Mesenchymal stem cell (in vitro differentiated cells and primary cell): ENCODE measurements around the gene MCM8.

Experiments
- DNase-seq: peaks from one replicate; pipeline ENCODE4 v3.0.0-alpha.2; 2013
- H2AFZ ChIP-seq: one replicate; pipeline ENCODE4 v1.6.1; 2013; ENCODE audit warnings: low read depth, mild to moderate bottlenecking, control low read depth, inconsistent platforms, low read length, moderate library complexity
- H2AK5ac ChIP-seq: 2 replicates; pipeline ENCODE4 v1.6.1; 2013; ENCODE audit warnings: low read length, moderate library complexity, mild to moderate bottlenecking, inconsistent platforms; ENCODE audit not compliant: severe bottlenecking
- H2BK120ac ChIP-seq: one replicate; pipeline ENCODE4 v1.6.1; 2013; ENCODE audit warnings: low read depth, mild to moderate bottlenecking, inconsistent platforms, low read length, moderate library complexity
- H2BK12ac ChIP-seq, 2 experiments: one replicate each; pipeline ENCODE4 v1.6.1; 2013; ENCODE audit warnings: inconsistent platforms in 2 of 2, low read length in 2 of 2, mild to moderate bottlenecking in 2 of 2, moderate library complexity in 2 of 2, control low read depth in 1 of 2
- H2BK15ac ChIP-seq: one replicate; pipeline ENCODE4 v1.6.1; 2013; ENCODE audit warnings: mild to moderate bottlenecking, low read depth, inconsistent platforms; ENCODE audit not compliant: poor library complexity, severe bottlenecking
- H2BK5ac ChIP-seq: 2 replicates; pipeline ENCODE4 v1.6.1; 2013; ENCODE audit warnings: low read depth, mild to moderate bottlenecking, low read length, control low read depth, inconsistent platforms; ENCODE audit not compliant: poor library complexity, severe bottlenecking
- H3K14ac ChIP-seq, 2 experiments: one replicate each; pipeline ENCODE4 v1.6.1; 2013; ENCODE audit warnings: inconsistent platforms in 2 of 2, low read length in 2 of 2, control low read depth in 1 of 2, mild to moderate bottlenecking in 1 of 2, moderate library complexity in 1 of 2
- H3K18ac ChIP-seq, 2 experiments: one replicate each; pipeline ENCODE4 v1.6.1; 2013; ENCODE audit warnings: inconsistent platforms in 2 of 2, low read length in 2 of 2, control low read depth in 1 of 2, low read depth in 1 of 2, mild to moderate bottlenecking in 1 of 2
- H3K23ac ChIP-seq, 2 experiments: one replicate each; pipeline ENCODE4 v1.6.1; 2013; ENCODE audit warnings: inconsistent platforms in 2 of 2, low read length in 2 of 2, mild to moderate bottlenecking in 2 of 2, moderate library complexity in 2 of 2, control low read depth in 1 of 2
- H3K27ac ChIP-seq: 2 replicates; pipeline ENCODE4 v1.5.1; 2013; ENCODE audit warnings: mild to moderate bottlenecking, moderate library complexity, low read length, control low read depth, inconsistent platforms; ENCODE audit not compliant: poor library complexity, severe bottlenecking
- H3K27me3 ChIP-seq, 2 experiments: 2 replicates each; pipeline versions ENCODE4 v1.6.1 to v1.7.0; 2013; ENCODE audit warnings: low read length in 2 of 2, mild to moderate bottlenecking in 2 of 2, moderate library complexity in 2 of 2, control low read depth in 1 of 2, inconsistent platforms in 1 of 2; ENCODE audit not compliant: control insufficient read depth in 1 of 2, insufficient read depth in 1 of 2
- H3K36me3 ChIP-seq, 2 experiments: 2 replicates each; pipeline versions ENCODE4 v1.6.1 to v1.7.0; 2013; ENCODE audit warnings: low read length in 2 of 2, control low read depth in 1 of 2, inconsistent platforms in 1 of 2, low read depth in 1 of 2, mild to moderate bottlenecking in 1 of 2; ENCODE audit not compliant: insufficient read depth in 2 of 2, control insufficient read depth in 1 of 2
- H3K4ac ChIP-seq, 2 experiments: one replicate each; pipeline ENCODE4 v1.6.1; 2013; ENCODE audit warnings: inconsistent platforms in 2 of 2, low read length in 2 of 2, mild to moderate bottlenecking in 2 of 2, moderate library complexity in 2 of 2, control low read depth in 1 of 2, low read depth in 1 of 2
- H3K4me1 ChIP-seq: 2 replicates; pipeline ENCODE4 v1.6.1; 2013; ENCODE audit warnings: low read depth, low read length, control low read depth; ENCODE audit not compliant: control insufficient read depth, insufficient read depth
- H3K4me2 ChIP-seq: 2 replicates; pipeline ENCODE4 v1.6.1; 2013; ENCODE audit warnings: low read length, mild to moderate bottlenecking, inconsistent platforms; ENCODE audit not compliant: poor library complexity, severe bottlenecking
- H3K4me3 ChIP-seq, 2 experiments: 2 replicates each; pipeline versions ENCODE4 v1.5.1 to v1.7.0; 2013; ENCODE audit warnings: low read length in 2 of 2, mild to moderate bottlenecking in 2 of 2, control low read depth in 1 of 2, low read depth in 1 of 2; ENCODE audit not compliant: insufficient read depth in 1 of 2
- H3K79me1 ChIP-seq: replicated peaks from 2 replicates; pipeline ENCODE4 v1.6.1; 2013; ENCODE audit warnings: mild to moderate bottlenecking, control low read depth, low read length, inconsistent platforms; ENCODE audit not compliant: poor library complexity, severe bottlenecking
- H3K9ac ChIP-seq: 2 replicates; pipeline ENCODE4 v1.7.0; 2013; ENCODE audit warnings: mild to moderate bottlenecking, low read length, moderate library complexity
- H3K9me3 ChIP-seq: 2 replicates; pipeline ENCODE4 v1.7.0; 2013; ENCODE audit warnings: mild to moderate bottlenecking, low read length; ENCODE audit not compliant: control insufficient read depth
- H4K8ac ChIP-seq: one replicate; pipeline ENCODE4 v1.6.1; 2013; ENCODE audit warnings: inconsistent platforms, mild to moderate bottlenecking, low read length, moderate library complexity
- H4K91ac ChIP-seq: one replicate; pipeline ENCODE4 v1.6.1; 2013; ENCODE audit warnings: mild to moderate bottlenecking, low read length, inconsistent platforms
- WGBS: methylation state at CpG from one replicate; pipeline ENCODE4 v1.1.7; 2013; ENCODE audit warnings: mixed read lengths; 5-methylcytosine and 5-hydroxymethylcytosine counted together

The MCM8 gene

DNA sequence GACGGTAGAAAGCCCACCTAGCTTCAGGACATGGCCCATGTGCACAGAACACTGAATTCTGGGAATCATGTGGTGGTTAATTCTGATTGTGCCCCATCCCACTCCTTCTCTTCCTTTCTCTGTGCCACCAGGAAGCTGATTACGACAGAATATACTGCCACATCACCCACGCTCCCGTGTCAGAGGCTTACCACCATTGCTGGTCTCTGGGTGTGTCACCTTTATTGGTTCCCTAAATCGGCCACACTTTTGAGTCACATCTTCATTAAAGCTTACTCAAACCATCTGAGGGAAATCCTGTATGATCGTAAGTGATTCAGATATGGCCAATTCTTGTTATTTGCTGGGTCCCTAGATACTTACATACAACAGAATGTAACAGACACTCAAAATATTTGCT is 3.2 kb upstream of the MCM8 start:
- H2BK120ac ChIP-seq = no peak overlapping the region
- peaks cover 11 to 55% of the 10 kb centered on the region in 2 experiments for H3K36me3 ChIP-seq
- no peak overlapping the region for H3K4me2 ChIP-seq
- no peak overlapping the region for H3K18ac ChIP-seq
- H3K4ac ChIP-seq = no peak overlapping the region
- no peak for DNase-seq
- WGBS = 94% methylated on average over 6 of the region's 6 CpGs
- H2BK15ac ChIP-seq = no peak overlapping the region
- H3K79me1 ChIP-seq = peaks cover 30% of the 10 kb centered on the region
- H3K14ac ChIP-seq = no peak overlapping the region
- no peak overlapping the region for H3K9ac ChIP-seq
- no peaks in the 10 kb centered on the region for H3K4me1 ChIP-seq
- H3K27ac ChIP-seq = no peak overlapping the region
- H3K4me3 ChIP-seq = no peak overlapping the region
- H2BK12ac ChIP-seq = no peak overlapping the region
- no peak overlapping the region for H2BK5ac ChIP-seq
- no peak overlapping the region for H4K8ac ChIP-seq
- H3K9me3 ChIP-seq = no peaks in the 10 kb centered on the region
- no peaks in the 10 kb centered on the region for H3K27me3 ChIP-seq
- H4K91ac ChIP-seq = no peak overlapping the region
- H2AK5ac ChIP-seq = no peak overlapping the region
- H2AFZ ChIP-seq = no peak overlapping the region
- no peak overlapping the region for H3K23ac ChIP-seq

DNA sequence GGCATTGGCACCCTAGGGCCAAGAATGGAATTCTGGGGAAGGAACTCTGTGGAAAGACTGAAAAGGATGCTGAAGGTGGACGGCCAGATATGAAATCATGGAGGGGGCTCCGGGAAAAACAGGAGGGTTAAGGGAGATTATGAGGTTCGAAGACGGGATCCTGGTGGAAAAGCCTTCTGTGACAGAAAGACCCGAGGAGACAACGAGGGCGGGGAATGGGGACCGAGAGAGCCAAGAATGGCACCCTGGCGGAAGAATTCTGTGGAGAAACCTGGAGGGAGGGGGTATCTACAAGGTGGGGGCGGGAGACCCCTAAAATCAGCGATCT is 545 bp upstream of the MCM8 start:
- H2BK15ac ChIP-seq = no peak overlapping the region
- H3K27ac ChIP-seq = no peak overlapping the region
- peak overlapping the region in 1 of 2 experiments; percentile 92 for H3K14ac ChIP-seq
- peak overlapping the region; percentile 95 for H3K9ac ChIP-seq
- H3K79me1 ChIP-seq = peaks cover 32% of the 10 kb centered on the region
- peak overlapping the region in 1 of 2 experiments; percentile 25 for H3K4ac ChIP-seq
- peak overlapping the region in 1 of 2 experiments; percentile 46 for H3K23ac ChIP-seq
- H3K18ac ChIP-seq = peak overlapping the region in 1 of 2 experiments; percentile 76
- peak overlapping the region; percentile 79 for H4K8ac ChIP-seq
- H3K4me3 ChIP-seq = peak overlapping the region; percentile 97
- H3K9me3 ChIP-seq = no peaks in the 10 kb centered on the region
- peak overlapping the region; percentile 79 for H3K4me2 ChIP-seq
- no peaks in the 10 kb centered on the region for H3K27me3 ChIP-seq
- H3K36me3 ChIP-seq = peaks cover 4 to 37% of the 10 kb centered on the region in 2 experiments
- peak overlapping the region; percentile 93 for H2AFZ ChIP-seq
- H3K4me1 ChIP-seq = no peaks in the 10 kb centered on the region
- H4K91ac ChIP-seq = peak overlapping the region; percentile 88
- no peak overlapping the region for H2AK5ac ChIP-seq
- H2BK5ac ChIP-seq = peak overlapping the region; percentile 76
- H2BK120ac ChIP-seq = no peak overlapping the region
- DNase-seq = no peak
- H2BK12ac ChIP-seq = no peak overlapping the region
- WGBS = 2% methylated on average over 11 of the region's 11 CpGs

DNA sequence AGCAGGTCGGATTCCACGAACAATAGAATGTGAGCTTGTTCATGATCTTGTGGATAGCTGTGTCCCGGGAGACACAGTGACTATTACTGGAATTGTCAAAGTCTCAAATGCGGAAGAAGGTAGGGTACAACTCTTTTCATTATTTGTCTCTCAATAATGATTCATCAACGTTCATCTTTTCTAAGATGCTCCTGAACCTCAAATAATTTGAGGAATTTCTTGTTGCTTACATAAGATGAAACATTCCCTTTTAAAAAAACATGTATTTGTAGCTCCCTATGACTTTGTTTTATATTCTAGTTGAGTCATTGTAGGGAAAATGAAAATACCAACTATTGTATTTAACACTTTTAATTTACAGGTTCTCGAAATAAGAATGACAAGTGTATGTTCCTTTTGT is 17.0 kb downstream of the MCM8 start:
- Histone ChIP-seq H3K18ac (no peak overlapping the region), H3K27ac (peak overlapping the region; percentile 47), H4K91ac (no peak overlapping the region), H3K79me1 (peaks cover 14% of the 10 kb centered on the region), H2BK5ac (no peak overlapping the region), H3K9ac (no peak overlapping the region), H3K4ac (no peak overlapping the region), H2AFZ (no peak overlapping the region), H2BK15ac (no peak overlapping the region), H3K36me3 (peaks cover 0 to 17% of the 10 kb centered on the region in 2 experiments), H3K9me3 (no peaks in the 10 kb centered on the region), H2BK120ac (no peak overlapping the region), H3K27me3 (no peaks in the 10 kb centered on the region), H2AK5ac (no peak overlapping the region), H3K4me2 (no peak overlapping the region), H3K23ac (no peak overlapping the region), H4K8ac (no peak overlapping the region), H2BK12ac (no peak overlapping the region), H3K4me1 (peaks cover 8% of the 10 kb centered on the region), H3K4me3 (no peak overlapping the region), H3K14ac (no peak overlapping the region)
- 95% methylated on average over 5 of the region's 6 CpGs for WGBS
- no peak for DNase-seq

DNA sequence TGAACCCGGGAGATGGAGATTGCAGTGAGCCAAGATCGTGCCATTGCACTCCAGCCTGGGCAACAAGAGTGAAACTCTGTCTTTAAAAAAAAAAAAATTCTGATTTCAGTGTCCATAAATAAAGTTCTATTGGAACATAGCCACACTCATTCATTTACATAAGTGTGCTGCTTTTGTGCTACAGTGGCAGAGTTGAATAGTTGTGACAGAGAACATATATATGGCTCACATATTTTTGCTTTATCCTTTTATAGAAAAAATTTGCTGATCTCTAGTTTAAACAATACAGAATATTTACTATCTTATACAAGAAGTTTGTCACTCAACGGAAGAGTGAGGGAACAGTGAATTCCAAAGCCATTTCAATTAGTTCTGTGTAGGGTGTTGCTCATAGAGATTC is 18.0 kb downstream of the MCM8 start:
- Histone ChIP-seq H4K8ac (no peak overlapping the region), H3K14ac (no peak overlapping the region), H3K4ac (no peak overlapping the region), H3K9me3 (no peaks in the 10 kb centered on the region), H3K4me3 (no peak overlapping the region), H3K4me2 (no peak overlapping the region), H3K27me3 (no peaks in the 10 kb centered on the region), H2BK5ac (no peak overlapping the region), H2BK15ac (no peak overlapping the region), H2AK5ac (no peak overlapping the region), H2AFZ (no peak overlapping the region), H3K79me1 (peaks cover 10% of the 10 kb centered on the region), H3K18ac (no peak overlapping the region), H3K4me1 (peaks cover 9% of the 10 kb centered on the region), H2BK120ac (no peak overlapping the region), H3K36me3 (peaks cover 0 to 17% of the 10 kb centered on the region in 2 experiments), H4K91ac (no peak overlapping the region), H3K27ac (no peak overlapping the region), H3K23ac (no peak overlapping the region), H3K9ac (no peak overlapping the region), H2BK12ac (no peak overlapping the region)
- WGBS = 100% methylated on average over 1 of the region's 3 CpGs
- DNase-seq = no peak
